Fibroblast of mammary gland (primary cell): ENCODE results near the gene SIRT1.

Source experiments
- DNase-seq: peaks from one replicate; pipeline ENCODE4 v3.0.0-alpha.2; 2010; ENCODE audit warnings: low read depth
- H3K4me3 ChIP-seq: 2 replicates; pipeline ENCODE4 v1.5.1; 2011; ENCODE audit warnings: low read depth, mild to moderate bottlenecking, low read length, moderate library complexity; ENCODE audit not compliant: control insufficient read depth
- CTCF ChIP-seq: conservative IDR thresholded peaks from 2 replicates; pipeline ENCODE4 v1.5.1; 2011; ENCODE audit warnings: low read depth, low read length, inconsistent platforms; ENCODE audit not compliant: control insufficient read depth, insufficient read depth

Gene SIRT1

GRCh38 chr10:67925449-67926005 is 41.1 kb downstream of the SIRT1 start:
- TF ChIP-seq CTCF = no peak
- peak; percentile 76 for DNase-seq
- H3K4me3 ChIP-seq = no peak overlapping the region

GRCh38 chr10:67926951-67927350 is 42.5 kb downstream of the SIRT1 start:
- no peak for TF ChIP-seq CTCF
- no peak for DNase-seq
- no peak overlapping the region for H3K4me3 ChIP-seq

GRCh38 chr10:67933199-67933598 is 48.7 kb downstream of the SIRT1 start:
- no peak overlapping the region for H3K4me3 ChIP-seq
- no peak for TF ChIP-seq CTCF
- no peak for DNase-seq

- DNase-seq = no peak
- no peak overlapping the region for H3K4me3 ChIP-seq
- no peak for TF ChIP-seq CTCF
These were observed 49.9 kb downstream of the SIRT1 start for GRCh38 chr10:67934336-67934735.

- no peak for TF ChIP-seq CTCF
- no peak for DNase-seq
- H3K4me3 ChIP-seq = no peak overlapping the region
These were observed 50.8 kb downstream of the SIRT1 start for GRCh38 chr10:67935223-67935622.

GRCh38 chr10:67936416-67936815 is 52.0 kb downstream of the SIRT1 start:
- no peak overlapping the region for H3K4me3 ChIP-seq
- no peak for TF ChIP-seq CTCF
- no peak for DNase-seq

GRCh38 chr10:67943917-67944316 is 59.5 kb downstream of the SIRT1 start:
- no peak for DNase-seq
- no peak for TF ChIP-seq CTCF
- H3K4me3 ChIP-seq = no peak overlapping the region
